HUES48 (cell line): ENCODE results near the gene SLC19A1.

Source experiments
- H3K27ac ChIP-seq: one replicate; pipeline ENCODE4 v1.7.0; 2013; ENCODE audit warnings: low read depth, low read length, inconsistent platforms
- H3K27me3 ChIP-seq: 2 replicates; pipeline ENCODE4 v1.6.1; 2013; ENCODE audit warnings: mild to moderate bottlenecking, low read length; ENCODE audit not compliant: control insufficient read depth, insufficient read depth
- H3K36me3 ChIP-seq: 2 replicates; pipeline ENCODE4 v1.6.1; 2013; ENCODE audit warnings: low read length; ENCODE audit not compliant: control insufficient read depth, insufficient read depth
- H3K4me1 ChIP-seq: 2 replicates; pipeline ENCODE4 v1.6.1; 2013; ENCODE audit warnings: mild to moderate bottlenecking, low read length; ENCODE audit not compliant: control insufficient read depth, insufficient read depth
- H3K4me3 ChIP-seq: 2 replicates; pipeline ENCODE4 v1.5.1; 2013; ENCODE audit warnings: mild to moderate bottlenecking, low read depth, low read length
- H3K9ac ChIP-seq: 2 replicates; pipeline ENCODE4 v1.6.1; 2013; ENCODE audit warnings: mild to moderate bottlenecking, low read depth, low read length, moderate library complexity
- H3K9me3 ChIP-seq: 2 replicates; pipeline ENCODE4 v1.6.1; 2013; ENCODE audit warnings: low read length; ENCODE audit not compliant: control insufficient read depth, insufficient read depth

SLC19A1 gene

DNA sequence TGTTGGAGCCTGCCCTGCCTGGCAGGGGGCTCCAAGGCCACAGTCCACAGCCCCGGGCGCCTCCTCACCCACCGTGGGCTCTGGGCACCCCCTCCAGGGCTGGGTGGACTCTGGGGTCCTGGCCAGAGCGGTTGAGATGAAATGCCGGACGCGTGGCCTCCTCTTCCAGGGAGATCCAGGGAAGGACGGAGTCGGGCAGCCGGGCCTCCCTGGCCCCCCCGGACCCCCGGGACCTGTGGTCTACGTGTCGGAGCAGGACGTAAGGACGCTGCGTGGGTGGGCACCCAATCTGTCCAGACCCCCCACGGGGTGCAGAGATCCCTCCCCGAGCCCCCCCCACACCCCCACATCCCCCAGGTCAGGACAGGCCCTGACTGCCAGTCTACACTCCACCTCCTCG is 51.2 kb downstream of the SLC19A1 start:
- H3K27me3 ChIP-seq: no peaks in the 10 kb centered on the region
- no peaks in the 10 kb centered on the region for H3K9me3 ChIP-seq
- no peak overlapping the region for H3K4me3 ChIP-seq
- H3K36me3 ChIP-seq: peaks cover 77% of the 10 kb centered on the region
- H3K27ac ChIP-seq: no peak overlapping the region
- no peak overlapping the region for H3K9ac ChIP-seq
- H3K4me1 ChIP-seq: peaks cover 15% of the 10 kb centered on the region; the same call in 1 of the 2 replicates

DNA sequence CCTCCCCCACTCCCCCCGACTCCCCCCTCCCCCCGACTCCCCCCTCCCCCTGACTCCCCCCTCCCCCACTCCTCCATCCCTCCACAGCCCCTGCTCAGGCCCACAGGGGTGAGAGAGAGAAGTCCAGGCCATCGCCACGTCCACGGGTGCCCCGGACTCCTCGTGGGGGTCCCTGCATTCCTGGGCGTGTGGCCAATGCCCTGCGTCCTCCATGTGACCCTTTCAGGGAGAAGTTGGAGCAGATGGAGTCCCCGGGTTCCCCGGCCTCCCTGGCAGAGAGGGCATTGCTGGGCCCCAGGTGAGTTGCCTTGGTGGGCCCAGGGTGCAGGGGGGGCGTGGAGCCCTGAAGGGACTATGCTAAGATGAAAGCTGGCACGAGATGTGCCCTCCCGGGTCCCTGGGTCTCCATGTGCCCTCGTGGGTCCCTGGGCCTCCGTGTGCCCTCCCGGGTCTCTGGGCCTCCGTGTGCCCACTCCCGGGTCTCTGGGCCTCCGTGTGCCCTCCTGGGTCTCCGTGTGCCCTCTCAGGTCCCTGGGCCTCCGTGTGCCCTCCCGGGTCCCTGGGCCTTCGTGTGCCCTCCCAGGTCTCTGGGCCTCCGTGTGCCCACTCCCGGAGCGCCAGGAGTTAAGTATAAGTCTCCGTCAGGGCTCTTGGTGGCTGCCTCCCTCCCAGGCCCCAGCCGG is 52.0 kb downstream of the SLC19A1 start:
- no peaks in the 10 kb centered on the region for H3K9me3 ChIP-seq
- H3K4me1 ChIP-seq: peaks cover 15% of the 10 kb centered on the region; the same call in 1 of the 2 replicates
- no peak overlapping the region for H3K4me3 ChIP-seq
- no peaks in the 10 kb centered on the region for H3K27me3 ChIP-seq
- H3K9ac ChIP-seq: no peak overlapping the region
- no peak overlapping the region for H3K27ac ChIP-seq
- H3K36me3 ChIP-seq: peaks cover 68% of the 10 kb centered on the region

DNA sequence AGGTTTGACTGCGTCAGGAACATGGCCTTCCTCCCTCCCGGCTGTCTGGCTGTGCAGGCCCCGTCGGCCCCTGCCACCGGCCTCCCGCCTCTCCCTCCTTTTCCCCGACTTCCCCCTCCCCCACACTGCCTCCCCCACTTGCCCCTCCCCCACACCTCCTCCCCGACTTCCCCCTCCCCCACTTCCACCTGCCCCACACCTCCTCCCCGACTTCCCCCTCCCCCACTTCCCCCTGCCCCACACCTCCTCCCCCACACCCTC is 52.6 kb downstream of the SLC19A1 start:
- Histone ChIP-seq H3K9me3 (no peaks in the 10 kb centered on the region), H3K9ac (no peak overlapping the region), H3K27ac (peak overlapping the region; percentile 10), H3K27me3 (no peaks in the 10 kb centered on the region), H3K4me3 (no peak overlapping the region), H3K36me3 (peaks cover 66% of the 10 kb centered on the region), H3K4me1 (peaks cover 15% of the 10 kb centered on the region; the same call in 1 of the 2 replicates)

DNA sequence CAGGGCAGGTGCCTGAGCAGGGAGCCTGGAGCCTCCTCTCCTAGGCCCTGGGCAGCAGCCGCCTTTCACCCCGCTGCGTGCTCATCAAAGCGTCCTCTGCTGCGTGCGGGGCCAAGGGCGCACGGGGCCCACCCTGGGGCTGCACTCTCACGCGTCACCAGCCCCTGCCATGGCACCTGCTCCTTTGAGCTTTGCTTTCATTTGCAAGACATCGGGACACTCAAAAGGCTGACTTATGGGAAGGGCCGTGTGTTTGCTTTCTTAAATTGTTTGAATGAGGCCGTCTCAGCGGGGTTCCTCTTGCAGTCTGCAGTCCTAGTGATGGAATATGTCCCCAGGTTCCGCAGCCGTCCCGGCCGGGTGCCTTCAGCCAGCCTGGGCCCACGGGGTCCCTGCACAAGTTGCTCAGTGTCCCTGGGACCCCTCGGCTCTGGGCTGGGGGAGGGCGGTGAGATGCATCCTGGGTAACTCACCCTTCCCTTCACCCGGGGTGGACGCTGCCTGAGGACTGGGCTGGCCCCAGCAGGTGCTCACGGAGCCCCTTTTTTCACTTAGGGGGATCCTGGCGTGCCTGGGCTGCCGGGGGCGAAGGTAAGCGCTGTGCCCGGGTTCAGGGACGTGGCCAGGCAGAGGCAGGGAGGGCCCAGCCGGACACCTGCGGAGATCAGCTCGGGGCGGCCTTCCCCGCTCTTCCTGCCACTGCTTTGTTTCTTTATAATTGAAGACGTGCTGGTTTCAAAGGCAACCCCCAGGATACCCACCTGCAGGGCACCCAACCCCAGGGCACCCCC is 53.1 kb downstream of the SLC19A1 start:
- Histone ChIP-seq H3K9me3 (no peaks in the 10 kb centered on the region), H3K9ac (no peak overlapping the region), H3K4me1 (peaks cover 15% of the 10 kb centered on the region; the same call in 1 of the 2 replicates), H3K27me3 (no peaks in the 10 kb centered on the region), H3K27ac (peak overlapping the region; percentile 27), H3K4me3 (no peak overlapping the region), H3K36me3 (peaks cover 66% of the 10 kb centered on the region)

DNA sequence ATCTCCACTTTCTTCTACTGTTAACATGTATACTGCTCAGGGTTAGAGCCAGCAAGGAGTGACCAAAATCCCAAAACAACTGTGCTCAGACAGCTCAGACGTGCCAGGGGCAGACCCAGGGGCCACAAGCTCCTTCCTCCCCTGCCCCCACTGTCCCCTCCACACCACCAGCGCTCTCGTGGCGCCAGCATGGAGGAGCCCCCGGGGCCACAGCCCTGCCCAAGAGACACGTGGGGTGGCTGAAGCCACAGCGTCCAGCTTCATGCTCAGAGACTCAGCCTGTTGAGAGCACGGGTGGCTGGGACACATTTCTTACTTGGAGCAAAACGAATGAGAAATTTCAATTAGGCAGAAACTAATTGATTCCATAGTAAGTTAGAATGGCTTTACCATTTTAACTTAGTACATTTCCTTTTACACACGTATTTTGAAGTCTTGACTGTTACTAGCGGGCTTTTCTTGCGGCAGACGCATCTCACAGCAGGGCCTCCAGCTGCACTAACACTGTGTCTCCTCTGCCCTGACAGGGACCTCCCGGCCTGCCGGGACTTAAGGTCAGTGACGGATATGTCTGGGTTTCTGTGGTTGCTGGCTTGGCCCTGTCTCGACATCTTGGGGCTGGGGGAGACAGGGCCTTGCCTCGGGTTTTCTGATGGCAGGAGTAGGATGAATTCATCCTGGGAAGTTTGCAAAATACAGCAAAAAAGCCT is 54.2 kb downstream of the SLC19A1 start:
- H3K27ac ChIP-seq: peak overlapping the region; percentile 27
- no peaks in the 10 kb centered on the region for H3K27me3 ChIP-seq
- no peak overlapping the region for H3K4me3 ChIP-seq
- H3K9me3 ChIP-seq: no peaks in the 10 kb centered on the region
- peaks cover 66% of the 10 kb centered on the region for H3K36me3 ChIP-seq
- H3K9ac ChIP-seq: no peak overlapping the region
- peaks cover 15% of the 10 kb centered on the region; the same call in 1 of the 2 replicates for H3K4me1 ChIP-seq

DNA sequence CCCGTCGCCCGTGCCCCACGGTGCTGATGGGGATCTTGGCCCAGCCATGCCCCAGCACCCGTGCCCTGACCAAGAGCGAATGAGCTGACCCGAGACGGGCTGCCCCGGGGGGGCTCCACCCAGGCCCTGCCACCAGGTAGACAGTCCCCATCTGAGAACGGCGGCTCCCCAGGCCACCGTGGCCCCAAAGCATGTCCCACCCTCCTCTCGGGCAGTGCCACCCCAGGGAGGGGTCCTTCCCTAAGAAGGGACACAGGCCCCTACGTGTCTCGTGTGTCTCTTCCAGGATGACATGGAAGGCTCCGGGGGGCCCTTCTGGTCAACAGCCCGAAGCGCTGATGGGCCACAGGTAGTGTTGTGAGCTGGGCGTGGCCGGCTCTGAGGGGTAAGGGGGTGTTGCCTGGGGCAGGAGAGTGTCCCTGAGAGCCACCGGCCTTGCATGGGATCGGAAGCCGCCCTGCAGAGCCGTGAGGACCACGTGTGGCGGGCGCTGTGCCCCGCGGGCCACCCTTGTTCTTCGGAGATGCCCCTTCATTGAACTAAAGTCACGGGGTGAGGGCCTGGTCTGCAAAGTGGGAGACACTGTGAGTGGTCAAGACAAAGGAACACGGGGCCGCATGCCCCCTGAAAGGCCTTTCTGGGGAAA is 55.0 kb downstream of the SLC19A1 start:
- H3K9ac ChIP-seq: no peak overlapping the region
- H3K9me3 ChIP-seq: no peaks in the 10 kb centered on the region
- no peaks in the 10 kb centered on the region for H3K27me3 ChIP-seq
- no peak overlapping the region for H3K4me3 ChIP-seq
- no peak overlapping the region for H3K27ac ChIP-seq
- H3K4me1 ChIP-seq: peaks cover 15% of the 10 kb centered on the region; the same call in 1 of the 2 replicates
- H3K36me3 ChIP-seq: peaks cover 66% of the 10 kb centered on the region

DNA sequence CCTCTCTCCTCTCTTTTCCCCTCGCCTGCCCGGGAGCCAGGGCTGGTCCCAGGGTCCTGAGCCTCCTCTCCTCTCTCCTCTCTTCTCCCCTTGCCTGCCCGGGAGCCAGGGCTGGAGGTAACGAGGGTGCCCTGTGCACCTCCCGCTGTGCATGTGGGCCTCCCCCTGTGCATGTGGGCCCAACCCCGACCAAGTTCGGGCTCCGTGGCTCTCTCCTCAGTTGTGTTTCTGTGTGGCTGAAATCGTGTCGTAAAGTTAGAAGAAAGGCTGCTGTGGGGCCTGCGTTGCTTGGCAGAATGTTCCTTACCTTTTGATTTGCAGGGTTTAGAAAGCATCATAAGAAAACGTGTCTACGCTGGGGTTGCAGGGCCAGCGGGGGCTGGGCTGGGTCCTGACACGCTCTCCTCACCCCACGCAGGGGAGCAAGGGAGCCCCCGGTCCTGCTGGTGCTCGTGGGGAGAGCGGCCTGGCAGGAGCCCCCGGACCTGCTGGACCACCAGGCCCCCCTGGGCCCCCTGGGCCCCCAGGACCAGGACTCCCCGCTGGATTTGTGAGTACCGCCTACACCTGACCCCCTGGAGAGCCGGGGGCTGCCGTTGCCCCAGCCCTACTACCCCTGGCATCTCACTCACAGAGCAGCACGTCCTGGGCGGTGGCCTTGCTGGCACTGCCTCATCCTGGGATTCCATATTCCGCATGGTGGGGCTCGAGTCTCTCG is 55.6 kb downstream of the SLC19A1 start:
- H3K4me3 ChIP-seq: no peak overlapping the region
- H3K27me3 ChIP-seq: no peaks in the 10 kb centered on the region
- H3K36me3 ChIP-seq: peaks cover 66% of the 10 kb centered on the region
- peaks cover 15% of the 10 kb centered on the region; the same call in 1 of the 2 replicates for H3K4me1 ChIP-seq
- H3K9ac ChIP-seq: no peak overlapping the region
- H3K27ac ChIP-seq: no peak overlapping the region
- no peaks in the 10 kb centered on the region for H3K9me3 ChIP-seq

DNA sequence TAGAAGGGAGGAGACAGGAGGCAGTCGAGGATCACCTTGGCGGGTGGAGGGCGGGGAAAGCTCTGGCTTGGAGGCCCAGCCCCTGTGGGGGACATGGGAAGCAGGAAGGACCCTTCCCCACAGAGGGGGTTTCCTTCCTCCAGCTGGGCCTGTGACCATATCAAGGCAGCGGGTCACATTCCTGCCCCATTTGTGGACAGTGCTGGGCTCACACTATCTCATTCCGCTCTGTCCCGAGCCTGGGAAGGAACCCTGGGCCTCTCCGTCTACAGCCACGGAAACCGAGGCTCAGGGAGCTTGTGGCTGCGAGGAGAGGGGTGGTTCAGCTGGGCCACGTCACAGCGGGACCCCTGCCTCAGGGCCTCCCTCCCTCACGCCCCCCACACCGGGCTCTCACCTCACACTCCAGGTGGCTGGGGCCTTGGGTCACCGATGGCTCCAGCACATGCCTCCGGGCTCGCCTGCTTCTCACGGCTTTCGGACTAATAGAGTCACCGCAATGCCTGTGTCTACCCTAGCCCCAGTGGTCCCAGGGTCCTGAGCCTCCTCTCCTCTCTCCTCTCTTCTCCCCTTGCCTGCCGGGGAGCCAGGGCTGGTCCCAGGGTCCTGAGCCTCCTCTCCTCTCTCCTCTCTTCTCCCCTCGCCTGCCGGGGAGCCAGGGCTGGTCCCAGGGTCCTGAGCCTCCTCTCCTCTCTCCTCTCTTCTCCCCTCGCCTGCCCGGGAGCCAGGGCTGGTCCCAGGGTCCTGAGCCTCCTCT is 56.4 kb downstream of the SLC19A1 start:
- no peak overlapping the region for H3K27ac ChIP-seq

DNA sequence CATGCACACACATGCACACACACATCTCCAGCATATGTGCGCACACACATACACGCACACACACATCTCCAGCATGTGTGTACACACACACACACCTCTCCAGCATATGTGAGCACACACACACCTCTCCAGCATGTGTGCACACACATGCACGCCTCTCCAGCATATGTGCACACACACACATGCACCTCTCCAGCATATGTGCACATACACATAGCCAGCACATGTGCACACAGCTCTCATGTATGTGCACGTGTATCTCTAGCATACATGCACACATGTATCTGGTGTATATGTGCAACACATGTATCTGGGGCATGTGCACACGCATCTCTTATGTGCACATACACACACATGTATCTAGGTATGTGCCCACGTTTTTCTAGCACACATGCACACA is 57.9 kb downstream of the SLC19A1 start:
- Histone ChIP-seq H3K9me3 (no peaks in the 10 kb centered on the region), H3K9ac (no peak overlapping the region), H3K36me3 (peaks cover 73% of the 10 kb centered on the region), H3K27me3 (no peaks in the 10 kb centered on the region), H3K27ac (no peak overlapping the region), H3K4me1 (peaks cover 12% of the 10 kb centered on the region; the same call in 1 of the 2 replicates), H3K4me3 (no peak overlapping the region)

More for the DNA sequence above, 56.4 kb downstream of the SLC19A1 start:
- Histone ChIP-seq H3K4me1 (peaks cover 15% of the 10 kb centered on the region; the same call in 1 of the 2 replicates), H3K4me3 (no peak overlapping the region), H3K9ac (no peak overlapping the region), H3K27me3 (no peaks in the 10 kb centered on the region), H3K36me3 (peaks cover 68% of the 10 kb centered on the region), H3K9me3 (no peaks in the 10 kb centered on the region)
